Measurements from ENCODE around the gene SH3GL3.
A peak's percentile ranks its signal among the peaks of the same experiment; 100 is the strongest.

SH3GL3 gene

GRCh38 chr15:83610901-83611685 lies 164.0 kb downstream of the SH3GL3 start:
- no peak for DNase-seq

- no peak for DNase-seq
Measured at GRCh38 chr15:83612226-83612625, 165.1 kb downstream of the SH3GL3 start.

- peak in 3 of 51 donors; percentile 12 to 19 (median 13) for DNase-seq
Measured at GRCh38 chr15:83612898-83613635, 165.9 kb downstream of the SH3GL3 start.

GRCh38 chr15:83613714-83614113 lies 166.6 kb downstream of the SH3GL3 start:
- DNase-seq = no peak

- no peak for DNase-seq
Measured at GRCh38 chr15:83616840-83617239, 169.7 kb downstream of the SH3GL3 start.

GRCh38 chr15:83626171-83626802 lies 179.1 kb downstream of the SH3GL3 start:
- no peak for DNase-seq

GRCh38 chr15:83631534-83631933 lies 184.4 kb downstream of the SH3GL3 start:
- DNase-seq = no peak

GRCh38 chr15:83643201-83643600 lies 196.1 kb downstream of the SH3GL3 start:
- DNase-seq = no peak

- no peak for DNase-seq
Measured at GRCh38 chr15:83644439-83644838, 197.3 kb downstream of the SH3GL3 start.

GRCh38 chr15:83650831-83651230 lies 203.7 kb downstream of the SH3GL3 start:
- no peak for DNase-seq

GRCh38 chr15:83651541-83651940 lies 204.4 kb downstream of the SH3GL3 start:
- DNase-seq = no peak

- DNase-seq = no peak
Measured at GRCh38 chr15:83652626-83653204, 205.6 kb downstream of the SH3GL3 start.

- no peak for DNase-seq
Measured at GRCh38 chr15:83653288-83653638, 206.1 kb downstream of the SH3GL3 start.

- DNase-seq = peak in 39 of 51 donors; percentile 4 to 69 (median 35)
Measured at GRCh38 chr15:83653639-83654378, 206.7 kb downstream of the SH3GL3 start, which contains the start of gene ADAMTSL3. ADAMTSL3 (plus strand) TSS chr15:83654123; CDS start chr15:83655762, 1,639 bp downstream.

- peak in 2 of 51 donors; percentile 7 to 8 for DNase-seq
Measured at GRCh38 chr15:83654379-83655236, 207.5 kb downstream of the SH3GL3 start.

- no peak for DNase-seq
Measured at GRCh38 chr15:83655237-83655616, 208.1 kb downstream of the SH3GL3 start.

GRCh38 chr15:83656192-83656591 lies 209.1 kb downstream of the SH3GL3 start:
- DNase-seq = no peak

- DNase-seq = no peak
Measured at GRCh38 chr15:83656943-83657528, 209.9 kb downstream of the SH3GL3 start.

GRCh38 chr15:83657549-83657948 lies 210.4 kb downstream of the SH3GL3 start:
- no peak for DNase-seq

All from hypothalamus (tissue), 51 donors.